D721Med (cell line): ENCODE results near the gene FGD2.

Source experiments
- DNase-seq: peaks from one replicate; pipeline ENCODE4 v3.0.0; 2011; ENCODE audit warnings: low spot score; ENCODE audit not compliant: insufficient read length
- FAIRE-seq: peaks from 2 replicates; lab custom pipeline; 2011; peaks lifted over from hg19 to GRCh38; lab: Jason Lieb, UNC
- TF ChIP-seq, protein P1 (sequence below): IDR thresholded peaks from 2 replicates; pipeline ENCODE4 v1.5.1; 2012; ENCODE audit warnings: mild to moderate bottlenecking, control low read depth; ENCODE audit not compliant: insufficient read depth; ENCODE audit errors: missing control alignments

FGD2 gene

DNA sequence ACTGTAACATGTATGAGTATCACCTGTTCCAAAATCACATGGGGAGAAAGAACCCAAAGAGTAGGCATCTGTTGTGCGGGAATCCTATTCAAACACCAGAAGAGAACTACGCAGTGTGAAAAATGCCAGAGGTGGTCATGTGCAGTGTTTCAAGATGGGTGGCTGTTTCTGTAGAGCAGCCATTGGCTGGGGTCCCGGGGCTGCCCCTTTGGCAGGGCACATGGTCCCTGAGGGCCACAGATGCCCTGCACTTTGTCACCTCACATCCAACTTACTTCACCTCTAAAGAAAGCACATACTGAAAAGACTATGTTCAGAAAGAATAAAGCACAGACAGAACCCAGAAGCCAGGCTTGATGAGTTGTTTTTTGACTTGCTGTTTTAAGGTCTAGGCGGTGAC lies 31.8 kb upstream of the FGD2 start:
- TF ChIP-seq, protein P1, sequence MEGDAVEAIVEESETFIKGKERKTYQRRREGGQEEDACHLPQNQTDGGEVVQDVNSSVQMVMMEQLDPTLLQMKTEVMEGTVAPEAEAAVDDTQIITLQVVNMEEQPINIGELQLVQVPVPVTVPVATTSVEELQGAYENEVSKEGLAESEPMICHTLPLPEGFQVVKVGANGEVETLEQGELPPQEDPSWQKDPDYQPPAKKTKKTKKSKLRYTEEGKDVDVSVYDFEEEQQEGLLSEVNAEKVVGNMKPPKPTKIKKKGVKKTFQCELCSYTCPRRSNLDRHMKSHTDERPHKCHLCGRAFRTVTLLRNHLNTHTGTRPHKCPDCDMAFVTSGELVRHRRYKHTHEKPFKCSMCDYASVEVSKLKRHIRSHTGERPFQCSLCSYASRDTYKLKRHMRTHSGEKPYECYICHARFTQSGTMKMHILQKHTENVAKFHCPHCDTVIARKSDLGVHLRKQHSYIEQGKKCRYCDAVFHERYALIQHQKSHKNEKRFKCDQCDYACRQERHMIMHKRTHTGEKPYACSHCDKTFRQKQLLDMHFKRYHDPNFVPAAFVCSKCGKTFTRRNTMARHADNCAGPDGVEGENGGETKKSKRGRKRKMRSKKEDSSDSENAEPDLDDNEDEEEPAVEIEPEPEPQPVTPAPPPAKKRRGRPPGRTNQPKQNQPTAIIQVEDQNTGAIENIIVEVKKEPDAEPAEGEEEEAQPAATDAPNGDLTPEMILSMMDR: no peak
- no peak for FAIRE-seq

DNA sequence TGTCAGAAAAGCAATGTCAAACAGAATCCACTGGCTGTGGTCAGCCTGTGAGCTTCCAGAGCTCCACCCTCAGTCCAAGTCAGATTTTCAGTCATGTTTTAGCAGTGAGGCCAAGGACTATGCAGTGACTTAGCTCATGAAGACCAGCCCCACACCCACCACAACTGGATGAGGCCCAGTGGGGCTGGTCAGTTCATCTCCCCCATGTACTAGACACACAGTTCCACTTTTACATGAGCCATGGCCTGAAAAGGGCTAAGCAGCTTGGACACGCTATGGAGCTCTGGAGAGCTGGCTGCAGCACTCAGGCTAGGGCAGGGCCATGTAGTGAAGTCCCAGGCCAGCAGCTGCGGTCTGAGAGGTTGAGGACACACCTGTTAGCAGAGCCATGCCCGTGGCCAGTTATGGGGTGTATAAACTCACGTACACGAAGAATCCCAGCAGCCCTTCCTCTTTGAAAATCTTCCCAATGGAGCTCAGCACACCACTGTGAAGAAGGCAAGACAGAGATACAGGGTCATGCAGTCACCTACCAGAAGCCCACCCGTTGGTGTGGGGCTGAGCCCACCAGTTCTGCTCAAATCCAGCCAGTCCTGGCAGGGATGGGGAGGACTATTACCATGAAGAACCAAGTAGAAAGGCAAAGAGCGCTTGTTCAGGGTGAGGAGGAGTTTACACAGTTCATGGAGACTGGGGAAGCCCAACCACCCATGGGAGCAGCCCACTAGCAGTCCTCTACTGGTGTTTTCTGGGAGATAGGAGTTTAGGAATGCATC lies 30.0 kb upstream of the FGD2 start:
- DNase-seq: no peak

More for the DNA sequence above, 31.8 kb upstream of the FGD2 start:
- no peak for DNase-seq

DNA sequence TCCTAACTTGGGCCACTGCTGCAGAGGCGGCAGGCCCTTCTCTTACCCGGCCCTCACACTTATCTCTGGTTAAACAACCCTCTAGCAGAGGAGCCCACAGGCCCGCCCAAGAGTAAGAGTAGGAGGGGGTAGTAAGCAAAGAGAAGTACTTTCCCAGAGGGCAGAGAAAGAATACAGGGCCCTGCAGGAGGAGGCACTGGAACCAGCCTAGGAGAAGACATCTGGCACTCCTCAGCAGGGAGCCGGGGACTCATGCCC lies 29.5 kb upstream of the FGD2 start:
- DNase-seq (no peak), FAIRE-seq (no peak)
- TF ChIP-seq, protein P1: no peak

More for the DNA sequence above, 30.0 kb upstream of the FGD2 start:
- FAIRE-seq: no peak
- TF ChIP-seq, protein P1: no peak

DNA sequence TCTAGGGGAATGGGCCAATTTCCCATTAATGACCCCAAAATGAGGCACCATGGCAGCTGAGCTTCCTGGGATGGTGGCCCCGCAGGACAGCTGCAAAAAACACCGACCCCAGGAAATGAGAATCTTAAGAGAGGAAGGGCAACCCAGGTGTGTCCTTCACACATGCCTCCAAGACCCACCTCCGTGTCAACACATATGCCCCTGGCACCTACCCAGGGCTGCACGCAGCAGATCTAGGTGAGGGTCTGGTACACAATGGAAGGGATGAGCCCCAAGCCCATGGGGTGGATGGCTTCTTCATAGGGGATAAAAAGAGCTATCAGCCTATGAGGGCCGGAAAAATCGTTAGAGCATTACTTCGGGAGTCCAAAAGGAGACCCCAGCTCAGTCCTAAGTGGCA lies 28.9 kb upstream of the FGD2 start:
- FAIRE-seq (no peak), DNase-seq (no peak)
- TF ChIP-seq, protein P1: no peak

DNA sequence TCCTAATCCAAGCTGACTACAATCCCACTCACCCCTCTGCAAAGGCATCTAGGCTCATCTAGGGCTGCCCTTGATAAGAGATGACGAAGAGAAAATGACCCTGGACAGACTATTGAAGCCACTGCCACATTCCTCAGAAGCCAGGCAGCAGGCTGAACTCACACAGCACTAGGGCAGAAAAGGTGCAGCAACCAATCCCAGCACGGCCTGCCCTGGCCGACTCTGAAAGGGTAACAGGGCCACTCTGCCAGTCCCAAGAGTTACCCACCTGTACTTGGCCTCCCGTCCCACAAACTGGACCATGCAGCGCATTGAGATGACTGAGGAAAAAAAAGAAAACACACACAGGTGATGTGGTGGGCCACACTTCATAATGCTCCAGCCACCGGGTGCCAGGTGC lies 28.5 kb upstream of the FGD2 start:
- FAIRE-seq (no peak), DNase-seq (no peak)
- TF ChIP-seq, protein P1: no peak

DNA sequence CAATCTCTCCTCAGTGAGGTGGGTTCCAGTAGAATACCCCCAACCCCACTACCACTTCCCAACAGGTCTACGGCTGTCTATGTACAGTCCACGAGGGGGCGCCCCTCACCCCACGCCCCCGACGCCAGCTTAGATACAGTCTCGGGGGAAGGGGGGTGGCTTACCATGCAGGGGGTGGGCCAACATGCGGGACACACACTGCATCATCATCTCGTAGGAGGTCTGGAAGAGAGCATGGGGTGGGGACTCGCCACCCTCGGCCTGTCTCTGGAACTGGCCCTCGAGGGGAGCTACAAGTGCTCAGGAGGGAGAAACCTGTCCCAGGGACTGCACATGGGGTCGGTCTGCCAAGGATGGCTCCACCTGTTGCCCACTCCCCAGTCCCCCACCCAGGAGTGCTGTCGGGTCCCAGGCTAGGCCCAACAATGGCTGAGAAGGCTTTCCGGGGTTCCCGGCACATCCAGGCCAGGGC lies 27.9 kb upstream of the FGD2 start:
- DNase-seq (no peak), FAIRE-seq (no peak)
- TF ChIP-seq, protein P1: peak; percentile 7

DNA sequence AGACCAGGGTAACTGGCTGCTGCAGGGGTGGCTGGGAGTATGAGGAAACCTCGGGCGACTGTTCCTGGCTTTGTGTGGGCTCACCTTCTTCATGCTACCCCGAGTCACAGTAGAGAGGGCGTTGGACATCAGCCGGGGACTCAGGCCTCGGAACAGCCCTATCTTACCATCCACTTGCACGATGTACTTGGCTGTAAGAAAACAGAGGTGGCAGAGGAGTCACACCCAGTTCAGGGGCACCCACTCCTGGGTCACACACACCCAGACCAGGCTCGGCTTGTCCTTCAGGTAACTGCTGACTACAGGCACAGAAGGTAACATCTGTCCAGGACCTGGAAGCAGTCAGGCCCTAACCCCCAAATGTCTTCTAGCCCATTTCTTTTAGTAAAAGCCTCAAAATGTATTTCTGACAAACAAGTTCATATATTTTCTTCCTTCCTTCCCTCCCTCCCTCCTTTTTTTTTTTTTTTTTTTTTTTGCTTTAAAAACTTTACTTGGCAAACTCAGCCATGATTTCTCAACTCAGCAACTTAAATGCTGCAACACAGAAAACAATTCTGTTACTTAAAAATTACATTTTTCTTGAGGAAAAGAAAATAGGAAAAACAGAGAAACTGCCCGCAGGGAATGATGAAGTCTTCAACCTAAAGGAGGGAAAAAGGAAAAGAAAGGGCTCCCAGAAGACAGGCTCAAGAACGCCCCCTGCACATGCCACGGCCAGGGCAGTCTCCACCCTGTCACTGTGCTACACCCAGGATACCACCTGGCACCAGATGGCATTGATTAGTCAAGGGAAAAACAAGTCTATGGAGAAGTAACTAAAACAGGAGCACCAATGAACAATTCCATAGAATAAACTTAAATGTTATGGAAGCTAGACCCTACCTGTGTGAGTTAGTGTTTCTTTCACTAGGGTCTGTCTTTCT lies 26.8 kb upstream of the FGD2 start:
- TF ChIP-seq, protein P1: no peak
- DNase-seq (no peak), FAIRE-seq (no peak)
